H9 (cell line): ENCODE results near the gene SLC16A14. TPM values are rescaled to one million over a fixed set of nuclear protein-coding genes. Genes with fewer than 3 reads are reported as not detected.

Source experiments
- DNase-seq: peaks from one replicate; pipeline ENCODE4 v3.0.0-alpha.2; 2017
- H2AFZ ChIP-seq: one replicate; pipeline ENCODE4 v1.6.1; 2013; ENCODE audit warnings: mild to moderate bottlenecking, low read length, control low read depth, moderate library complexity
- H2AK5ac ChIP-seq: 2 replicates; pipeline ENCODE4 v1.6.1; 2013; ENCODE audit warnings: low read length, control low read depth, mixed read lengths; ENCODE audit not compliant: insufficient read length
- H2BK120ac ChIP-seq: one replicate; pipeline ENCODE4 v1.6.1; 2013; ENCODE audit warnings: low read depth, mild to moderate bottlenecking, low read length, control low read depth, inconsistent platforms; ENCODE audit not compliant: poor library complexity, severe bottlenecking
- H2BK12ac ChIP-seq: 2 replicates; pipeline ENCODE4 v1.6.1; 2013; ENCODE audit warnings: low read length, control low read depth, mixed read lengths, low read depth; ENCODE audit not compliant: insufficient read length
- H2BK15ac ChIP-seq: 2 replicates; pipeline ENCODE4 v1.6.1; 2013; ENCODE audit warnings: low read depth, low read length, control low read depth
- H2BK20ac ChIP-seq: one replicate; pipeline ENCODE4 v1.6.1; 2013; ENCODE audit warnings: low read depth, mild to moderate bottlenecking, low read length, control low read depth, inconsistent platforms; ENCODE audit not compliant: poor library complexity, severe bottlenecking
- H2BK5ac ChIP-seq: 2 replicates; pipeline ENCODE4 v1.6.1; 2013; ENCODE audit warnings: low read length, control low read depth, mixed read lengths; ENCODE audit not compliant: insufficient read length
- H3K14ac ChIP-seq: 2 replicates; pipeline ENCODE4 v1.6.1; 2013; ENCODE audit warnings: low read length, control low read depth; ENCODE audit not compliant: insufficient read depth
- H3K18ac ChIP-seq: 2 replicates; pipeline ENCODE4 v1.6.1; 2013; ENCODE audit warnings: low read depth, mild to moderate bottlenecking, mixed read lengths, low read length, control low read depth; ENCODE audit not compliant: insufficient read length
- H3K23ac ChIP-seq: 2 replicates; pipeline ENCODE4 v1.6.1; 2013; ENCODE audit warnings: low read length, control low read depth, mixed read lengths, low read depth; ENCODE audit not compliant: insufficient read length
- H3K23me2 ChIP-seq: 2 replicates; pipeline ENCODE4 v1.6.1; 2013; ENCODE audit warnings: low read depth, mild to moderate bottlenecking, mixed read lengths, low read length, control low read depth; ENCODE audit not compliant: insufficient read length, poor library complexity, severe bottlenecking
- H3K27ac ChIP-seq: 2 replicates; pipeline ENCODE4 v1.5.1; 2013; ENCODE audit warnings: low read length, control low read depth, mixed read lengths, low read depth; ENCODE audit not compliant: insufficient read length
- H3K27me3 ChIP-seq: 2 replicates; pipeline ENCODE4 v1.6.1; 2013; ENCODE audit warnings: low read length, control low read depth, inconsistent platforms; ENCODE audit not compliant: insufficient read depth
- H3K4ac ChIP-seq: 2 replicates; pipeline ENCODE4 v1.6.1; 2013; ENCODE audit warnings: low read depth, mild to moderate bottlenecking, control low read depth, inconsistent platforms, low read length, moderate library complexity
- H3K4me1 ChIP-seq: 2 replicates; pipeline ENCODE4 v1.6.1; 2013; ENCODE audit warnings: low read length, control low read depth, inconsistent platforms; ENCODE audit not compliant: insufficient read depth
- H3K4me2 ChIP-seq: 2 replicates; pipeline ENCODE4 v1.6.1; 2013; ENCODE audit warnings: low read length, control low read depth, mixed read lengths; ENCODE audit not compliant: insufficient read length, insufficient read depth
- H3K56ac ChIP-seq: 2 replicates; pipeline ENCODE4 v1.6.1; 2013; ENCODE audit warnings: low read depth, mild to moderate bottlenecking, mixed read lengths, low read length, control low read depth; ENCODE audit not compliant: insufficient read length
- H3K79me1 ChIP-seq: 2 replicates; pipeline ENCODE4 v1.6.1; 2013; ENCODE audit warnings: low read depth, mild to moderate bottlenecking, moderate library complexity, low read length, control low read depth, inconsistent platforms; ENCODE audit not compliant: insufficient read depth, poor library complexity, severe bottlenecking
- H3K79me2 ChIP-seq: 2 replicates; pipeline ENCODE4 v1.6.1; 2013; ENCODE audit warnings: low read length, control low read depth, inconsistent platforms; ENCODE audit not compliant: insufficient read depth
- H3K9ac ChIP-seq: 2 replicates; pipeline ENCODE4 v1.6.1; 2013; ENCODE audit warnings: low read length, control low read depth, mixed read lengths; ENCODE audit not compliant: insufficient read length; ENCODE audit errors: extremely low read depth
- H3K9me3 ChIP-seq: one replicate; pipeline ENCODE4 v1.6.1; 2013; ENCODE audit warnings: low read depth, low read length, inconsistent platforms; ENCODE audit not compliant: control insufficient read depth
- H3T11ph ChIP-seq: one replicate; pipeline ENCODE4 v1.6.1; 2013; ENCODE audit warnings: mild to moderate bottlenecking, low read length, control low read depth, inconsistent platforms
- H4K20me1 ChIP-seq: one replicate; pipeline ENCODE4 v1.6.1; 2013; ENCODE audit not compliant: control insufficient read depth, insufficient read length, insufficient read depth
- H4K5ac ChIP-seq: 2 replicates; pipeline ENCODE4 v1.6.1; 2013; ENCODE audit warnings: low read depth, mild to moderate bottlenecking, mixed read lengths, low read length, control low read depth; ENCODE audit not compliant: insufficient read length
- H4K8ac ChIP-seq: replicated peaks from 2 replicates; pipeline ENCODE4 v1.6.1; 2013; ENCODE audit warnings: low read length, control low read depth, mixed read lengths, low read depth; ENCODE audit not compliant: insufficient read length
- H4K91ac ChIP-seq: 2 replicates; pipeline ENCODE4 v1.6.1; 2013; ENCODE audit warnings: low read depth, mild to moderate bottlenecking, moderate library complexity, mixed read lengths, low read length, control low read depth; ENCODE audit not compliant: insufficient read length
- H3K27ac Mint-ChIP-seq, 3 experiments: 2 replicates in 2 of 3; 3 replicates in 1 of 3; pipeline ENCODE4 v1.8.0; 2020 to 2021; ENCODE audit warnings: mixed read lengths in 3 of 3, mild to moderate bottlenecking in 1 of 3, moderate library complexity in 1 of 3
- H3K27me3 Mint-ChIP-seq: 2 replicates; pipeline ENCODE4 v1.8.0; 2021; ENCODE audit warnings: low read depth, mild to moderate bottlenecking, moderate library complexity, mixed read lengths
- H3K36me3 Mint-ChIP-seq, 3 experiments: 2 replicates in 2 of 3; 3 replicates in 1 of 3; pipeline ENCODE4 v1.8.0; 2020 to 2021; ENCODE audit warnings: low read depth in 3 of 3, mixed read lengths in 3 of 3; ENCODE audit not compliant: insufficient read depth in 1 of 3
- H3K4me1 Mint-ChIP-seq, 2 experiments: 2 replicates each; pipeline ENCODE4 v1.8.0; 2020; ENCODE audit warnings: mixed read lengths in 2 of 2
- H3K4me3 Mint-ChIP-seq, 2 experiments: 2 replicates in 1 of 2; 3 replicates in 1 of 2; pipeline ENCODE4 v1.8.0; 2020 to 2021; ENCODE audit warnings: mild to moderate bottlenecking in 2 of 2, mixed read lengths in 2 of 2, moderate library complexity in 1 of 2
- H3K9me3 Mint-ChIP-seq, 2 experiments: 2 replicates in 1 of 2; 3 replicates in 1 of 2; pipeline ENCODE4 v1.8.0; 2020; ENCODE audit warnings: mild to moderate bottlenecking in 2 of 2, mixed read lengths in 2 of 2, moderate library complexity in 1 of 2
- CTCF ChIP-seq: fragments of 200-600 bp; sonication (generic); conservative IDR thresholded peaks from 3 replicates; pipeline ENCODE4 v1.8.0; 2021; ENCODE audit warnings: antibody characterized with exemption, mild to moderate bottlenecking
- WGBS: extraction: QIAGEN DNeasy Blood & Tissue Kit; methylation state at CpG from one replicate; pipeline ENCODE4 v1.1.7; 2013; ENCODE audit warnings: missing lambda C conversion rate, low lambda C conversion rate, mixed read lengths; ENCODE audit not compliant: insufficient read length; ENCODE audit errors: extremely low coverage; 5-methylcytosine and 5-hydroxymethylcytosine counted together
- total RNA-seq: library from RNA; stranded (reverse); gene quantifications from 2 replicates; pipeline ENCODE4 v1.2.1, GENCODE V29; 2021

SLC16A14 gene
- total RNA-seq, 1 experiment from 2014 or later = 0.61 TPM

- no peaks in the 10 kb centered on the region for H3K79me1 ChIP-seq
- H3K23me2 ChIP-seq = peaks cover 17% of the 10 kb centered on the region
- no peak overlapping the region for H2BK12ac ChIP-seq
- H3T11ph ChIP-seq = no peak overlapping the region
- H3K27ac Mint-ChIP-seq = no peak overlapping the region
- no peaks in the 10 kb centered on the region for H3K4me1 ChIP-seq
- H2BK120ac ChIP-seq = no peak overlapping the region
- no peak overlapping the region for H4K91ac ChIP-seq
- H3K27me3 Mint-ChIP-seq = peaks cover 46% of the 10 kb centered on the region
- H3K18ac ChIP-seq = no peak overlapping the region
- H2BK5ac ChIP-seq = no peak overlapping the region
- no peak overlapping the region for H3K56ac ChIP-seq
- no CpG with 5 or more reads among the region's 6 CpGs for WGBS
- H3K9ac ChIP-seq = no peak overlapping the region
- TF ChIP-seq CTCF = no peak
- no peak for DNase-seq
- peaks cover 9% of the 10 kb centered on the region; the same call in 1 of the 2 replicates for H3K27me3 ChIP-seq
- no peak overlapping the region for H3K4ac ChIP-seq
- H4K8ac ChIP-seq = no peak overlapping the region
- H2BK15ac ChIP-seq = no peak overlapping the region
- peaks cover 0 to 16% (median 0%) of the 10 kb centered on the region in 3 experiments; a peak in 2 of 7 replicates for H3K36me3 Mint-ChIP-seq
- no peak overlapping the region for H3K14ac ChIP-seq
- H2AFZ ChIP-seq = no peak overlapping the region
- H3K4me1 Mint-ChIP-seq = peaks cover 8 to 10% of the 10 kb centered on the region in 2 experiments
- no peak overlapping the region for H2BK20ac ChIP-seq
- no peaks in the 10 kb centered on the region for H3K9me3 ChIP-seq
- no peak overlapping the region for H3K27ac ChIP-seq
- no peak overlapping the region for H4K5ac ChIP-seq
- H3K79me2 ChIP-seq = no peaks in the 10 kb centered on the region
- no peaks in the 10 kb centered on the region for H4K20me1 ChIP-seq
- H3K4me2 ChIP-seq = no peak overlapping the region
- H2AK5ac ChIP-seq = no peak overlapping the region
- H3K23ac ChIP-seq = no peak overlapping the region
- peaks cover 0 to 11% of the 10 kb centered on the region in 2 experiments; a peak in 4 of 5 replicates for H3K9me3 Mint-ChIP-seq
- peak overlapping the region in 1 of 2 experiments; percentile 13; a peak in 2 of 5 replicates for H3K4me3 Mint-ChIP-seq
These were observed 678 bp upstream of the SLC16A14 start for GRCh38 chr2:230069402-230069801.
